HEK293 (cell line): ENCODE data around the gene SOX13.

ENCODE experiments used
- CTCF ChIA-PET: fragments of 350-600 bp; formaldehyde crosslinking; extraction: SDS; loops from one replicate; lab custom pipeline; 2021; ENCODE audit warnings: antibody characterized with exemption; lab: Yijun Ruan, JAX
- POLR2A ChIA-PET: fragments of 300-600 bp; formaldehyde crosslinking; extraction: SDS; loops from one replicate; lab custom pipeline; 2020; ENCODE audit warnings: antibody characterized with exemption, inconsistent platforms; lab: Yijun Ruan, JAX
- H3K27ac ChIP-seq: fragments of 200-500 bp; sonication (Bioruptor generic); 2 replicates; pipeline ENCODE4 v1.5.1; 2014; ENCODE audit warnings: low read depth, low read length, control low read depth, inconsistent platforms; ENCODE audit errors: extremely low read depth
- H3K36me3 ChIP-seq, 2 experiments: fragments of 200-500 bp in 1 of 2; sonication (Bioruptor generic) in 1 of 2; 1 replicate in 1 of 2; 2 replicates in 1 of 2; pipeline ENCODE4 v1.5.1; 2014 to 2017; ENCODE audit warnings: inconsistent platforms in 2 of 2, low read length in 2 of 2; ENCODE audit not compliant: control insufficient read depth in 2 of 2, insufficient read depth in 1 of 2
- H3K4me1 ChIP-seq: fragments of 200-500 bp; sonication (Bioruptor generic); 2 replicates; pipeline ENCODE4 v1.5.1; 2014; ENCODE audit warnings: mild to moderate bottlenecking, low read length, inconsistent platforms; ENCODE audit not compliant: control insufficient read depth, insufficient read depth
- H3K4me3 ChIP-seq: 2 replicates; pipeline ENCODE4 v1.5.1; 2011; ENCODE audit warnings: low read depth, mild to moderate bottlenecking, control low read depth, low read length, moderate library complexity
- H3K9me3 ChIP-seq: fragments of 200-500 bp; sonication (Bioruptor generic); 2 replicates; pipeline ENCODE4 v1.5.1; 2014; ENCODE audit warnings: low read depth, low read length, inconsistent platforms; ENCODE audit not compliant: control insufficient read depth, insufficient read depth
- EGR2 ChIP-seq: fragments of 450-650 bp; formaldehyde crosslinking; IDR thresholded peaks from 2 replicates; pipeline ENCODE4 v1.5.1; 2016; ENCODE audit warnings: low read depth, missing biosample characterization, missing genetic modification characterization
- HOXC10 ChIP-seq: sonication (generic); formaldehyde crosslinking; IDR thresholded peaks from 2 replicates; pipeline ENCODE4 v1.8.1; 2023; ENCODE audit warnings: mild to moderate bottlenecking, missing genetic modification reagents
- KLF1 ChIP-seq: fragments of 450-650 bp; formaldehyde crosslinking; IDR thresholded peaks from 2 replicates; pipeline ENCODE4 v1.5.1; 2016; ENCODE audit warnings: missing biosample characterization, missing genetic modification characterization
- MZF1 ChIP-seq: fragments of 450-650 bp; formaldehyde crosslinking; IDR thresholded peaks from 2 replicates; pipeline ENCODE4 v1.5.1; 2017; ENCODE audit warnings: missing biosample characterization, missing genetic modification characterization, borderline replicate concordance
- SALL2 ChIP-seq: fragments of 450-650 bp; formaldehyde crosslinking; IDR thresholded peaks from 2 replicates; pipeline ENCODE4 v1.5.0; 2017; ENCODE audit warnings: missing biosample characterization, mild to moderate bottlenecking, missing genetic modification characterization, borderline replicate concordance
- SCRT2 ChIP-seq: fragments of 450-650 bp; formaldehyde crosslinking; IDR thresholded peaks from 2 replicates; pipeline ENCODE4 v1.5.1; 2016; ENCODE audit warnings: missing biosample characterization, missing genetic modification characterization
- WT1 ChIP-seq: fragments of 450-650 bp; formaldehyde crosslinking; IDR thresholded peaks from 2 replicates; pipeline ENCODE4 v1.5.1; 2016; ENCODE audit warnings: missing biosample characterization, missing genetic modification characterization
- ZBTB20 ChIP-seq: fragments of 450-650 bp; formaldehyde crosslinking; IDR thresholded peaks from 2 replicates; pipeline ENCODE4 v1.5.1; 2016; ENCODE audit warnings: missing biosample characterization, missing genetic modification characterization
- ZBTB8A ChIP-seq: fragments of 450-650 bp; formaldehyde crosslinking; IDR thresholded peaks from 2 replicates; pipeline ENCODE4 v1.5.1; 2016; ENCODE audit warnings: missing biosample characterization, missing genetic modification characterization
- ZFHX2 ChIP-seq: fragments of 450-650 bp; formaldehyde crosslinking; conservative IDR thresholded peaks from 2 replicates; pipeline ENCODE4 v1.5.1; 2016; ENCODE audit warnings: missing biosample characterization, missing genetic modification characterization
- ZFP37 ChIP-seq: fragments of 450-650 bp; formaldehyde crosslinking; IDR thresholded peaks from 2 replicates; pipeline ENCODE4 v1.5.1; 2016; ENCODE audit warnings: missing biosample characterization, missing genetic modification characterization
- ZNF114 ChIP-seq: fragments of 450-650 bp; formaldehyde crosslinking; IDR thresholded peaks from 2 replicates; pipeline ENCODE4 v1.5.0; 2017; ENCODE audit warnings: missing biosample characterization, missing genetic modification characterization
- ZNF146 ChIP-seq: fragments of 450-650 bp; formaldehyde crosslinking; IDR thresholded peaks from 2 replicates; pipeline ENCODE4 v1.5.1; 2016; ENCODE audit warnings: missing biosample characterization, missing genetic modification characterization
- ZNF2 ChIP-seq: fragments of 450-650 bp; formaldehyde crosslinking; IDR thresholded peaks from 2 replicates; pipeline ENCODE4 v1.5.1; 2016; ENCODE audit warnings: missing biosample characterization, missing genetic modification characterization
- ZNF211 ChIP-seq: fragments of 450-650 bp; formaldehyde crosslinking; IDR thresholded peaks from 2 replicates; pipeline ENCODE4 v1.5.1; 2016; ENCODE audit warnings: low read depth, missing biosample characterization, missing genetic modification characterization
- ZNF223 ChIP-seq: fragments of 450-650 bp; formaldehyde crosslinking; IDR thresholded peaks from 2 replicates; pipeline ENCODE4 v1.5.1; 2016; ENCODE audit warnings: missing biosample characterization, missing genetic modification characterization
- ZNF23 ChIP-seq: fragments of 450-650 bp; formaldehyde crosslinking; IDR thresholded peaks from 2 replicates; pipeline ENCODE4 v1.5.1; 2016; ENCODE audit warnings: missing biosample characterization, missing genetic modification characterization, borderline replicate concordance
- ZNF266 ChIP-seq: fragments of 450-650 bp; formaldehyde crosslinking; IDR thresholded peaks from 2 replicates; pipeline ENCODE4 v1.5.1; 2016; ENCODE audit warnings: missing biosample characterization, missing genetic modification characterization, low read depth
- ZNF354C ChIP-seq: fragments of 450-650 bp; formaldehyde crosslinking; IDR thresholded peaks from 2 replicates; pipeline ENCODE4 v1.5.1; 2016; ENCODE audit warnings: missing biosample characterization, missing genetic modification characterization, low read depth, borderline replicate concordance
- ZNF558 ChIP-seq: fragments of 450-650 bp; formaldehyde crosslinking; IDR thresholded peaks from 2 replicates; pipeline ENCODE4 v1.5.1; 2016; ENCODE audit warnings: missing biosample characterization, missing genetic modification characterization
- ZNF571 ChIP-seq: fragments of 450-650 bp; formaldehyde crosslinking; IDR thresholded peaks from 2 replicates; pipeline ENCODE4 v1.5.0; 2017; ENCODE audit warnings: missing biosample characterization, missing genetic modification characterization
- ZNF621 ChIP-seq: fragments of 450-650 bp; formaldehyde crosslinking; IDR thresholded peaks from 2 replicates; pipeline ENCODE4 v1.5.1; 2017; ENCODE audit warnings: missing biosample characterization, missing genetic modification characterization
- ZNF624 ChIP-seq: fragments of 450-650 bp; formaldehyde crosslinking; IDR thresholded peaks from 2 replicates; pipeline ENCODE4 v1.5.1; 2017; ENCODE audit warnings: missing biosample characterization, missing genetic modification characterization
- ZNF658 ChIP-seq: fragments of 450-650 bp; formaldehyde crosslinking; IDR thresholded peaks from 2 replicates; pipeline ENCODE4; 2016; ENCODE audit warnings: missing biosample characterization, missing genetic modification characterization
- ZNF664 ChIP-seq: fragments of 450-650 bp; formaldehyde crosslinking; IDR thresholded peaks from 2 replicates; pipeline ENCODE4 v1.5.1; 2016; ENCODE audit warnings: missing biosample characterization, missing genetic modification characterization
- ZNF701 ChIP-seq: fragments of 450-650 bp; formaldehyde crosslinking; IDR thresholded peaks from 2 replicates; pipeline ENCODE4 v1.5.1; 2016; ENCODE audit warnings: missing biosample characterization, missing genetic modification characterization
- ZNF837 ChIP-seq: fragments of 450-650 bp; formaldehyde crosslinking; IDR thresholded peaks from 2 replicates; pipeline ENCODE4 v1.5.1; 2016; ENCODE audit warnings: missing biosample characterization, missing genetic modification characterization
- ZSCAN16 ChIP-seq: fragments of 450-650 bp; formaldehyde crosslinking; IDR thresholded peaks from 2 replicates; pipeline ENCODE4 v1.5.1; 2016; ENCODE audit warnings: missing biosample characterization, missing genetic modification characterization
- ZXDB ChIP-seq: fragments of 450-650 bp; formaldehyde crosslinking; IDR thresholded peaks from 2 replicates; pipeline ENCODE4 v1.5.1; 2016; ENCODE audit warnings: missing biosample characterization, missing genetic modification characterization
- TF ChIP-seq, protein P1 (sequence below): fragments of 450-650 bp; formaldehyde crosslinking; IDR thresholded peaks from 2 replicates; pipeline ENCODE4 v1.5.1; 2016; ENCODE audit warnings: missing biosample characterization, missing genetic modification characterization
- TF ChIP-seq, protein P2 (sequence below): fragments of 450-650 bp; formaldehyde crosslinking; IDR thresholded peaks from 2 replicates; pipeline ENCODE4 v1.5.1; 2016; ENCODE audit warnings: missing biosample characterization, missing genetic modification characterization, low read depth
- TF ChIP-seq, protein P3 (sequence below): fragments of 450-650 bp; formaldehyde crosslinking; IDR thresholded peaks from 2 replicates; pipeline ENCODE4 v1.5.1; 2016; ENCODE audit warnings: missing biosample characterization, missing genetic modification characterization

The SOX13 gene

DNA sequence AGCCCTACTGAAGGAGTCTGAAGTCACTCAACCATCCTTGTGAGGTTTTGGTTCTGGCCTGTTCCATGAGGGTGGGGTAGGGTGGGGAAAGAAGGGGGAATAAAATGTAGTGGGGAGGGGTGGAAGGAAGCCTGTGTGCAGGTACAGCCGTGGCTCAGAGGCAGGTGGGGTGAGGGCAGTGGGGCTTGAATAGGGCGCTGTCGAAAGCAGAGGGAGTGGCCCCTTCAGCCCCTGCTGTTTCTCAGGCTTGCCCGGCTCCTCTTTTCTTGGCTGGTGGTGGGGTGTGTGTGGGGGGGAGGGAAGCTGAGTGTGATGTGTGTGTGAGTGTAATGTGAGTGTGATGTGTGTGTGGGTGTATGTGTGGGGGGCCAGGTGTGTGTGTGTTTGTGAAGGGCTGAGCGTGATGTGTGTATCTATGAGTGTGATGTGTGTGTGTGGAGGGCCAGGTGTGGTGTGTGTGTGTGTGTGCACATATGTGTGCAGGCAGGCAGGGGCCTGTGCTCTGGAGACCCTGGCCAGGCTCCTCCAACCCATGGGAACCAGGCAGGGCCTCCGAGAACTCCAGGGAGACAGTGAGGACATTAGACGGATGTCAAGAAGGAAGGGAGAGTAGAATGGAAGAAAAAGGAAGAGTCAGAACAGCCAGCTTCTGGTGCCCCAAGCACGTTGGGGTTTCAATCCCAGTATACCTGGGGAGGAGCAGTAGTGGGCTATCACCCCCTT is 9.0 kb downstream of the SOX13 start:
- no peaks in the 10 kb centered on the region for H3K36me3 ChIP-seq
- POLR2A ChIA-PET: no interaction called here
- H3K4me3 ChIP-seq: no peak overlapping the region
- H3K27ac ChIP-seq: no peak overlapping the region
- H3K4me1 ChIP-seq: peaks cover 29% of the 10 kb centered on the region
- CTCF ChIA-PET: no interaction called here
- TF ChIP-seq ZFP37 (tag by site-specific recombination): no peak
- TF ChIP-seq ZNF571 (tag by site-specific recombination): no peak
- TF ChIP-seq ZNF23 (tag by site-specific recombination): no peak
- no peak for TF ChIP-seq ZNF658 (tag by site-specific recombination)
- no peak for TF ChIP-seq ZNF211 (tag by site-specific recombination)
- TF ChIP-seq KLF1 (tag by site-specific recombination): peak; percentile 42; the same call in 1 of the 2 replicates
- peak; percentile 92 for TF ChIP-seq ZFHX2 (tag by site-specific recombination)
- no peak for TF ChIP-seq ZNF223 (tag by site-specific recombination)
- TF ChIP-seq ZNF701 (tag by site-specific recombination): no peak
- TF ChIP-seq EGR2 (tag by site-specific recombination): peak; percentile 93
- 0 out of 2 replicates have a peak, but pooled peaks have one; percentile 42 for TF ChIP-seq ZNF621 (tag by site-specific recombination)
- TF ChIP-seq ZNF558: no peak
- no peak for TF ChIP-seq ZBTB8A (tag by site-specific recombination)
- no peak for TF ChIP-seq ZXDB (tag by site-specific recombination)
- no peak for TF ChIP-seq ZNF114
- TF ChIP-seq ZNF2 (tag by site-specific recombination): no peak
- no peak for TF ChIP-seq ZNF266 (tag by site-specific recombination)
- no peaks in the 10 kb centered on the region for H3K9me3 ChIP-seq

DNA sequence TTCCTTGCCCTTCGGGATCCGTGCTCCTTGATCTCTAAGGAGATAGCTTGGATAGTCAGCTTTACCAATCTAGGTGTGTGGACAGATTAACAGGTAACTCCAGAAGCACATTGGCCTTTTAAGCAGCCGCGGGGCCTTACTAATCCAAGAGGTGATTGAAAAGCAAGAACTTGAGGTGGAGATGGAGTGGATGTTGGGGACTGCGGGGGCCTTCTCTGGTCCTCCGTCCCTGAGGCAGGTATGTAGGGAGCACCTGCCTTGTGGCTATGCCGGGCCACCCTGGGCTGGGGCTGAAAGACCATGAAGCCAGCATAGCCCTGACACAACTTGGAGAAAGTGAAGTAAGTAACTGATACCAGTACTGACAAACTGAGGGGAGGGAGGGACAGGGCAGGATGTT is 10.6 kb downstream of the SOX13 start:
- no peak overlapping the region for H3K27ac ChIP-seq
- no peak overlapping the region for H3K4me3 ChIP-seq
- H3K4me1 ChIP-seq: peaks cover 25% of the 10 kb centered on the region
- ChIA-PET POLR2A (no interaction called here), CTCF (no interaction called here)
- H3K36me3 ChIP-seq: no peaks in the 10 kb centered on the region
- no peaks in the 10 kb centered on the region for H3K9me3 ChIP-seq
- TF ChIP-seq, protein P1, sequence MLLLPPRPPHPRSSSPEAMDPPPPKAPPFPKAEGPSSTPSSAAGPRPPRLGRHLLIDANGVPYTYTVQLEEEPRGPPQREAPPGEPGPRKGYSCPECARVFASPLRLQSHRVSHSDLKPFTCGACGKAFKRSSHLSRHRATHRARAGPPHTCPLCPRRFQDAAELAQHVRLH: no peak
- no peak for TF ChIP-seq ZNF624 (tag by site-specific recombination)
- TF ChIP-seq, protein P2, sequence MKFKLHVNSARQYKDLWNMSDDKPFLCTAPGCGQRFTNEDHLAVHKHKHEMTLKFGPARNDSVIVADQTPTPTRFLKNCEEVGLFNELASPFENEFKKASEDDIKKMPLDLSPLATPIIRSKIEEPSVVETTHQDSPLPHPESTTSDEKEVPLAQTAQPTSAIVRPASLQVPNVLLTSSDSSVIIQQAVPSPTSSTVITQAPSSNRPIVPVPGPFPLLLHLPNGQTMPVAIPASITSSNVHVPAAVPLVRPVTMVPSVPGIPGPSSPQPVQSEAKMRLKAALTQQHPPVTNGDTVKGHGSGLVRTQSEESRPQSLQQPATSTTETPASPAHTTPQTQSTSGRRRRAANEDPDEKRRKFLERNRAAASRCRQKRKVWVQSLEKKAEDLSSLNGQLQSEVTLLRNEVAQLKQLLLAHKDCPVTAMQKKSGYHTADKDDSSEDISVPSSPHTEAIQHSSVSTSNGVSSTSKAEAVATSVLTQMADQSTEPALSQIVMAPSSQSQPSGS (tag by site-specific recombination): no peak
- no peak for TF ChIP-seq ZNF664 (tag by site-specific recombination)
- no peak for TF ChIP-seq MZF1
- TF ChIP-seq HOXC10 (CRISPR knock-in tag): no peak
- no peak for TF ChIP-seq ZNF354C
- no peak for TF ChIP-seq SALL2
- TF ChIP-seq ZNF146: no peak
- no peak for TF ChIP-seq ZSCAN16
- TF ChIP-seq WT1: no peak
- TF ChIP-seq ZNF837 (tag by site-specific recombination): no peak
- TF ChIP-seq, protein P3, sequence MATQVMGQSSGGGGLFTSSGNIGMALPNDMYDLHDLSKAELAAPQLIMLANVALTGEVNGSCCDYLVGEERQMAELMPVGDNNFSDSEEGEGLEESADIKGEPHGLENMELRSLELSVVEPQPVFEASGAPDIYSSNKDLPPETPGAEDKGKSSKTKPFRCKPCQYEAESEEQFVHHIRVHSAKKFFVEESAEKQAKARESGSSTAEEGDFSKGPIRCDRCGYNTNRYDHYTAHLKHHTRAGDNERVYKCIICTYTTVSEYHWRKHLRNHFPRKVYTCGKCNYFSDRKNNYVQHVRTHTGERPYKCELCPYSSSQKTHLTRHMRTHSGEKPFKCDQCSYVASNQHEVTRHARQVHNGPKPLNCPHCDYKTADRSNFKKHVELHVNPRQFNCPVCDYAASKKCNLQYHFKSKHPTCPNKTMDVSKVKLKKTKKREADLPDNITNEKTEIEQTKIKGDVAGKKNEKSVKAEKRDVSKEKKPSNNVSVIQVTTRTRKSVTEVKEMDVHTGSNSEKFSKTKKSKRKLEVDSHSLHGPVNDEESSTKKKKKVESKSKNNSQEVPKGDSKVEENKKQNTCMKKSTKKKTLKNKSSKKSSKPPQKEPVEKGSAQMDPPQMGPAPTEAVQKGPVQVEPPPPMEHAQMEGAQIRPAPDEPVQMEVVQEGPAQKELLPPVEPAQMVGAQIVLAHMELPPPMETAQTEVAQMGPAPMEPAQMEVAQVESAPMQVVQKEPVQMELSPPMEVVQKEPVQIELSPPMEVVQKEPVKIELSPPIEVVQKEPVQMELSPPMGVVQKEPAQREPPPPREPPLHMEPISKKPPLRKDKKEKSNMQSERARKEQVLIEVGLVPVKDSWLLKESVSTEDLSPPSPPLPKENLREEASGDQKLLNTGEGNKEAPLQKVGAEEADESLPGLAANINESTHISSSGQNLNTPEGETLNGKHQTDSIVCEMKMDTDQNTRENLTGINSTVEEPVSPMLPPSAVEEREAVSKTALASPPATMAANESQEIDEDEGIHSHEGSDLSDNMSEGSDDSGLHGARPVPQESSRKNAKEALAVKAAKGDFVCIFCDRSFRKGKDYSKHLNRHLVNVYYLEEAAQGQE: no peak
- TF ChIP-seq ZBTB20 (tag by site-specific recombination): no peak
- TF ChIP-seq SCRT2 (tag by site-specific recombination): no peak
